GM12878 (cell line): ENCODE results near the gene NGDN. TPM values are rescaled to one million over a fixed set of nuclear protein-coding genes. Genes with fewer than 3 reads are reported as not detected.

Experiments
- ATAC-seq: fragments of 200-7000 bp; cut with Tn5 transposase; 3 replicates; pipeline ENCODE4 v1.9.1; 2020; ENCODE audit warnings: mild to moderate bottlenecking, moderate library complexity
- BruUV-seq: library from RNA; stranded (reverse); fragments of 400-500 nt; replicated peaks from 2 replicates; lab custom pipeline; 2021; lab: Mats Ljungman, UMichigan
- CTCF ChIA-PET: fragments of 300-600 bp; sonication (Branson Sonifier 250); formaldehyde crosslinking; extraction: SDS; loops from one replicate; lab custom pipeline; 2021; ENCODE audit warnings: inconsistent platforms; lab: Yijun Ruan, JAX
- POLR2A ChIA-PET: fragments of 350-600 bp; formaldehyde crosslinking; extraction: SDS; loops from one replicate; lab custom pipeline; 2021; ENCODE audit warnings: inconsistent platforms; lab: Charles Lee
- RAD21 ChIA-PET: fragments of 300-600 bp; sonication (Branson Sonifier 250); formaldehyde crosslinking; loops from one replicate; lab custom pipeline; 2023; ENCODE audit warnings: antibody characterized with exemption; ENCODE audit not compliant: unreplicated experiment; lab: Charles Lee
- SMC1A ChIA-PET: fragments of 300-600 bp; sonication (Branson Sonifier 250); formaldehyde crosslinking; loops from one replicate; lab custom pipeline; 2023; ENCODE audit not compliant: unreplicated experiment, uncharacterized antibody; lab: Charles Lee
- DNase-seq: peaks from one replicate; pipeline ENCODE4 v3.0.0-alpha.2; 2011; ENCODE audit warnings: low read depth, low spot score
- FAIRE-seq: peaks from 3 replicates; lab custom pipeline; 2011; peaks lifted over from hg19 to GRCh38; lab: Jason Lieb, UNC
- H2AFZ ChIP-seq: 2 replicates; pipeline ENCODE4 v1.6.0; 2011; ENCODE audit warnings: low read depth, low read length, control low read depth; ENCODE audit not compliant: control insufficient read depth
- H3K27ac ChIP-seq: 2 replicates; pipeline ENCODE4 v1.5.1; 2011; ENCODE audit warnings: control low read depth; ENCODE audit not compliant: control insufficient read depth, insufficient read depth
- H3K27me3 ChIP-seq, 2 experiments: replicated peaks in 1 of 2; 2 replicates each; pipeline versions ENCODE4 v1.6.0 to v1.6.1; 2011; ENCODE audit warnings: low read length in 1 of 2; ENCODE audit not compliant: control insufficient read depth in 2 of 2, insufficient read depth in 2 of 2
- H3K36me3 ChIP-seq, 2 experiments: 2 replicates each; pipeline ENCODE4 v1.5.1; 2011; ENCODE audit warnings: low read length in 1 of 2; ENCODE audit not compliant: control insufficient read depth in 2 of 2, insufficient read depth in 2 of 2
- H3K4me1 ChIP-seq: 2 replicates; pipeline ENCODE4 v1.6.1; 2011; ENCODE audit warnings: mild to moderate bottlenecking, low read length, moderate library complexity, mixed read lengths; ENCODE audit not compliant: control insufficient read depth, insufficient read depth
- H3K4me2 ChIP-seq: 2 replicates; pipeline ENCODE4 v1.6.0; 2011; ENCODE audit warnings: control low read depth; ENCODE audit not compliant: control insufficient read depth, insufficient read depth
- H3K4me3 ChIP-seq: fragments of 200-600 bp; sonication (generic); 2 replicates; pipeline ENCODE4 v1.5.1; 2016
- H3K79me2 ChIP-seq: 2 replicates; pipeline ENCODE4 v1.6.0; 2011; ENCODE audit warnings: low read length; ENCODE audit not compliant: control insufficient read depth, insufficient read depth
- H3K9ac ChIP-seq: 2 replicates; pipeline ENCODE4 v1.8.0; 2011; ENCODE audit warnings: low read length, control low read depth, mixed read lengths; ENCODE audit not compliant: control insufficient read depth, insufficient read depth
- H3K9me3 ChIP-seq: replicated peaks from 3 replicates; pipeline ENCODE4 v1.5.1; 2011; ENCODE audit warnings: mild to moderate bottlenecking, low read length; ENCODE audit not compliant: control insufficient read depth, insufficient read depth
- H4K20me1 ChIP-seq: 2 replicates; pipeline ENCODE4 v1.6.0; 2011; ENCODE audit not compliant: control insufficient read depth, insufficient read depth
- GATAD2B ChIP-seq: fragments of 450-650 bp; conservative IDR thresholded peaks from 2 replicates; pipeline ENCODE4 v1.6.1; 2017; ENCODE audit warnings: low read depth, mild to moderate bottlenecking, moderate library complexity
- HDGF ChIP-seq: fragments of 450-650 bp; IDR thresholded peaks from 2 replicates; pipeline ENCODE4 v1.6.1; 2016; ENCODE audit warnings: antibody characterized with exemption
- JUND ChIP-seq: IDR thresholded peaks from 2 replicates; pipeline ENCODE4 v1.6.1; 2012; ENCODE audit warnings: low read depth, mild to moderate bottlenecking, low read length, improper control_type of control experiment, moderate library complexity
- LARP7 ChIP-seq: fragments of 450-650 bp; IDR thresholded peaks from 2 replicates; pipeline ENCODE4 v1.6.1; 2017; ENCODE audit warnings: mild to moderate bottlenecking
- NFYA ChIP-seq: IDR thresholded peaks from 2 replicates; pipeline ENCODE4 v1.6.1; 2011; ENCODE audit warnings: low read depth, mild to moderate bottlenecking, low read length, improper control_type of control experiment, borderline replicate concordance
- PML ChIP-seq: IDR thresholded peaks from 2 replicates; pipeline ENCODE4 v1.6.1; 2012; ENCODE audit warnings: low read length, inconsistent platforms
- RFX5 ChIP-seq: IDR thresholded peaks from 2 replicates; pipeline ENCODE4 v1.6.1; 2011; ENCODE audit warnings: low read depth, low read length, improper control_type of control experiment
- RUNX3 ChIP-seq: IDR thresholded peaks from 2 replicates; pipeline ENCODE4 v1.6.1; 2012; ENCODE audit warnings: low read length, inconsistent platforms
- SIX5 ChIP-seq: IDR thresholded peaks from 2 replicates; pipeline ENCODE4 v1.6.1; 2011; ENCODE audit warnings: mild to moderate bottlenecking, low read depth, low read length, moderate library complexity; ENCODE audit not compliant: severe bottlenecking
- SMAD1 ChIP-seq: fragments of 450-650 bp; IDR thresholded peaks from 2 replicates; pipeline ENCODE4 v1.6.1; 2018; ENCODE audit warnings: mild to moderate bottlenecking, low read depth; ENCODE audit not compliant: partially characterized antibody
- SRF ChIP-seq, 2 experiments: IDR thresholded peaks; 2 replicates each; pipeline ENCODE4 v1.6.1; 2011; ENCODE audit warnings: low read depth in 2 of 2, low read length in 2 of 2, mild to moderate bottlenecking in 1 of 2, moderate library complexity in 1 of 2
- WGBS: methylation state at CpG from one replicate; pipeline ENCODE4 v1.1.6; 2016; ENCODE audit warnings: low lambda C conversion rate; ENCODE audit not compliant: insufficient replicate concordance, insufficient coverage; ENCODE audit errors: missing lambda C conversion rate; 5-methylcytosine and 5-hydroxymethylcytosine counted together
- in situ Hi-C: fragments of 300-500 bp; cut with MboI; formaldehyde crosslinking; loops from 9 replicates; pipeline ENCODE4 v1.14.3; 2018; ENCODE audit warnings: mixed read lengths
- intact Hi-C: fragments of 100-400 bp; cut with micrococcal nuclease; formaldehyde crosslinking; loops from one replicate; pipeline ENCODE4 v1.14.2; 2022; ENCODE audit not compliant: unreplicated experiment
- polyA plus RNA-seq, 11 experiments: library from polyadenylated mRNA; depleted of rRNA in 4 of 11; unstranded in 6 of 11; stranded (reverse) in 5 of 11; fragments of >200 nt; fragmentation: Nextera tagmentation in 4 of 11; fragmentation: Illumina TruSeq in 1 of 11; extraction: Ambion mirVana in 4 of 11; extraction: Trizol in 1 of 11; gene quantifications; 1 replicate in 1 of 11; 2 replicates in 10 of 11; pipeline versions ENCODE4 v1.2.1 to v1.2.3, GENCODE V29; 2011 to 2016; ENCODE audit warnings: inconsistent platforms in 2 of 11, missing spikeins in 2 of 11, low read depth in 1 of 11
- total RNA-seq, 4 experiments: library from RNA; depleted of rRNA in 3 of 4; stranded (reverse); fragments of >200 nt in 3 of 4; fragmentation: Illumina TruSeq in 1 of 4; extraction: Trizol in 1 of 4; gene quantifications; 2 replicates each; pipeline versions ENCODE4 v1.2.1 to v1.2.3, GENCODE V29; 2013 to 2021
- TF ChIP-seq, protein P1 (sequence below): fragments of 450-650 bp; IDR thresholded peaks from 2 replicates; pipeline ENCODE4 v1.6.1; 2018; ENCODE audit warnings: mild to moderate bottlenecking, low read depth, moderate library complexity; ENCODE audit not compliant: partially characterized antibody
- TF ChIP-seq, protein P2 (sequence below): IDR thresholded peaks from 2 replicates; pipeline ENCODE4 v1.6.1; 2011; ENCODE audit warnings: borderline replicate concordance, low read depth, mild to moderate bottlenecking, moderate library complexity, mixed read lengths, low read length; ENCODE audit not compliant: insufficient read depth; ENCODE audit errors: extremely low read length
- TF ChIP-seq, protein P3 (sequence below): IDR thresholded peaks from 2 replicates; pipeline ENCODE4 v1.6.1; 2012; ENCODE audit warnings: improper control_type of control experiment, low read depth, low read length; ENCODE audit not compliant: insufficient replicate concordance
- TF ChIP-seq, protein P4 (sequence below): fragments of 150-350 bp; IDR thresholded peaks from 2 replicates; pipeline ENCODE4 v1.6.1; 2014; ENCODE audit warnings: mild to moderate bottlenecking, low read depth, low read length

Gene NGDN
- total and polyA plus RNA-seq, 10 of the 15 experiments (the other 5 are each of a cell fraction or from before 2014, with no cell fraction given) = 40.4 to 163 (median 71.4) TPM

DNA sequence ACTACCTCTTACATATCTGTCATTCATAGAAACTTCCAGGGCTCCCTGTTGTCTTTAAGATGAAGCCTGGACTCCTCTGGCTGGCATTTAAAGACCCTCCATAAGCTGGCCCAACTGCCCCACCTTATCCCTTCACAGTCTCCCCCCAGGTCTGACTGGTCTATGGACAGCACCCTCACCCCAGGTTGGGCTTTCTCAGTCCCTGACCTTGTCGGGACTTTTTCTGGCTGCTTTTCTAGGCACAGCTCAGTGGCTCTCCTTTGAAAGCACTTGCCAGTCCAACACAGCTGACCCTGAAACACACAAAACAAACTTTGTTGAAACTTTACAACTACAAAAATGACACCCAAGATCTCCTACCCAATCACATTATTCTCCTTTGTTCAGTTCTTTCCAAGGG, 20.2 kb upstream of the NGDN start:
- Histone ChIP-seq H3K36me3 (no peaks in the 10 kb centered on the region), H3K9me3 (no peaks in the 10 kb centered on the region; the same call in 2 of the 3 replicates), H2AFZ (no peak overlapping the region), H3K79me2 (no peaks in the 10 kb centered on the region), H3K4me2 (no peak overlapping the region), H3K27me3 (no peaks in the 10 kb centered on the region; a peak in 1 of 4 replicates), H3K9ac (no peak overlapping the region), H4K20me1 (no peaks in the 10 kb centered on the region), H3K4me3 (no peak overlapping the region), H3K27ac (no peak overlapping the region), H3K4me1 (peaks cover 26% of the 10 kb centered on the region)
- SMC1A ChIA-PET = no interaction called here
- CTCF ChIA-PET = no interaction called here
- FAIRE-seq (no peak), ATAC-seq (no peak), DNase-seq (no peak)
- POLR2A ChIA-PET = no interaction called here
- 93% methylated on average over 1 of the region's 1 CpG for WGBS
- RAD21 ChIA-PET = no interaction called here
- in situ Hi-C loops = no loop called here
- intact Hi-C loops = no loop called here
- BruUV-seq = no TSS peak
- TF ChIP-seq RFX5 (no peak), SMAD1 (no peak), LARP7 (no peak), SIX5 (no peak), PML (no peak), GATAD2B (no peak), NFYA (no peak), RUNX3 (no peak), JUND (no peak), SRF (IDR thresholded peaks at IDR 0.05; ENCODE audit: low read depth in 2 of 2, low read length in 2 of 2) (no peak), HDGF (no peak)
- TF ChIP-seq, protein P1, sequence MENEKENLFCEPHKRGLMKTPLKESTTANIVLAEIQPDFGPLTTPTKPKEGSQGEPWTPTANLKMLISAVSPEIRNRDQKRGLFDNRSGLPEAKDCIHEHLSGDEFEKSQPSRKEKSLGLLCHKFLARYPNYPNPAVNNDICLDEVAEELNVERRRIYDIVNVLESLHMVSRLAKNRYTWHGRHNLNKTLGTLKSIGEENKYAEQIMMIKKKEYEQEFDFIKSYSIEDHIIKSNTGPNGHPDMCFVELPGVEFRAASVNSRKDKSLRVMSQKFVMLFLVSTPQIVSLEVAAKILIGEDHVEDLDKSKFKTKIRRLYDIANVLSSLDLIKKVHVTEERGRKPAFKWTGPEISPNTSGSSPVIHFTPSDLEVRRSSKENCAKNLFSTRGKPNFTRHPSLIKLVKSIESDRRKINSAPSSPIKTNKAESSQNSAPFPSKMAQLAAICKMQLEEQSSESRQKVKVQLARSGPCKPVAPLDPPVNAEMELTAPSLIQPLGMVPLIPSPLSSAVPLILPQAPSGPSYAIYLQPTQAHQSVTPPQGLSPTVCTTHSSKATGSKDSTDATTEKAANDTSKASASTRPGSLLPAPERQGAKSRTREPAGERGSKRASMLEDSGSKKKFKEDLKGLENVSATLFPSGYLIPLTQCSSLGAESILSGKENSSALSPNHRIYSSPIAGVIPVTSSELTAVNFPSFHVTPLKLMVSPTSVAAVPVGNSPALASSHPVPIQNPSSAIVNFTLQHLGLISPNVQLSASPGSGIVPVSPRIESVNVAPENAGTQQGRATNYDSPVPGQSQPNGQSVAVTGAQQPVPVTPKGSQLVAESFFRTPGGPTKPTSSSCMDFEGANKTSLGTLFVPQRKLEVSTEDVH = no peak
- TF ChIP-seq, protein P2, sequence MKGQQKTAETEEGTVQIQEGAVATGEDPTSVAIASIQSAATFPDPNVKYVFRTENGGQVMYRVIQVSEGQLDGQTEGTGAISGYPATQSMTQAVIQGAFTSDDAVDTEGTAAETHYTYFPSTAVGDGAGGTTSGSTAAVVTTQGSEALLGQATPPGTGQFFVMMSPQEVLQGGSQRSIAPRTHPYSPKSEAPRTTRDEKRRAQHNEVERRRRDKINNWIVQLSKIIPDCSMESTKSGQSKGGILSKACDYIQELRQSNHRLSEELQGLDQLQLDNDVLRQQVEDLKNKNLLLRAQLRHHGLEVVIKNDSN = no peak
- TF ChIP-seq, protein P3, sequence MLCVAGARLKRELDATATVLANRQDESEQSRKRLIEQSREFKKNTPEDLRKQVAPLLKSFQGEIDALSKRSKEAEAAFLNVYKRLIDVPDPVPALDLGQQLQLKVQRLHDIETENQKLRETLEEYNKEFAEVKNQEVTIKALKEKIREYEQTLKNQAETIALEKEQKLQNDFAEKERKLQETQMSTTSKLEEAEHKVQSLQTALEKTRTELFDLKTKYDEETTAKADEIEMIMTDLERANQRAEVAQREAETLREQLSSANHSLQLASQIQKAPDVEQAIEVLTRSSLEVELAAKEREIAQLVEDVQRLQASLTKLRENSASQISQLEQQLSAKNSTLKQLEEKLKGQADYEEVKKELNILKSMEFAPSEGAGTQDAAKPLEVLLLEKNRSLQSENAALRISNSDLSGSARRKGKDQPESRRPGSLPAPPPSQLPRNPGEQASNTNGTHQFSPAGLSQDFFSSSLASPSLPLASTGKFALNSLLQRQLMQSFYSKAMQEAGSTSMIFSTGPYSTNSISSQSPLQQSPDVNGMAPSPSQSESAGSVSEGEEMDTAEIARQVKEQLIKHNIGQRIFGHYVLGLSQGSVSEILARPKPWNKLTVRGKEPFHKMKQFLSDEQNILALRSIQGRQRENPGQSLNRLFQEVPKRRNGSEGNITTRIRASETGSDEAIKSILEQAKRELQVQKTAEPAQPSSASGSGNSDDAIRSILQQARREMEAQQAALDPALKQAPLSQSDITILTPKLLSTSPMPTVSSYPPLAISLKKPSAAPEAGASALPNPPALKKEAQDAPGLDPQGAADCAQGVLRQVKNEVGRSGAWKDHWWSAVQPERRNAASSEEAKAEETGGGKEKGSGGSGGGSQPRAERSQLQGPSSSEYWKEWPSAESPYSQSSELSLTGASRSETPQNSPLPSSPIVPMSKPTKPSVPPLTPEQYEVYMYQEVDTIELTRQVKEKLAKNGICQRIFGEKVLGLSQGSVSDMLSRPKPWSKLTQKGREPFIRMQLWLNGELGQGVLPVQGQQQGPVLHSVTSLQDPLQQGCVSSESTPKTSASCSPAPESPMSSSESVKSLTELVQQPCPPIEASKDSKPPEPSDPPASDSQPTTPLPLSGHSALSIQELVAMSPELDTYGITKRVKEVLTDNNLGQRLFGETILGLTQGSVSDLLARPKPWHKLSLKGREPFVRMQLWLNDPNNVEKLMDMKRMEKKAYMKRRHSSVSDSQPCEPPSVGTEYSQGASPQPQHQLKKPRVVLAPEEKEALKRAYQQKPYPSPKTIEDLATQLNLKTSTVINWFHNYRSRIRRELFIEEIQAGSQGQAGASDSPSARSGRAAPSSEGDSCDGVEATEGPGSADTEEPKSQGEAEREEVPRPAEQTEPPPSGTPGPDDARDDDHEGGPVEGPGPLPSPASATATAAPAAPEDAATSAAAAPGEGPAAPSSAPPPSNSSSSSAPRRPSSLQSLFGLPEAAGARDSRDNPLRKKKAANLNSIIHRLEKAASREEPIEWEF = no peak
- TF ChIP-seq, protein P4, sequence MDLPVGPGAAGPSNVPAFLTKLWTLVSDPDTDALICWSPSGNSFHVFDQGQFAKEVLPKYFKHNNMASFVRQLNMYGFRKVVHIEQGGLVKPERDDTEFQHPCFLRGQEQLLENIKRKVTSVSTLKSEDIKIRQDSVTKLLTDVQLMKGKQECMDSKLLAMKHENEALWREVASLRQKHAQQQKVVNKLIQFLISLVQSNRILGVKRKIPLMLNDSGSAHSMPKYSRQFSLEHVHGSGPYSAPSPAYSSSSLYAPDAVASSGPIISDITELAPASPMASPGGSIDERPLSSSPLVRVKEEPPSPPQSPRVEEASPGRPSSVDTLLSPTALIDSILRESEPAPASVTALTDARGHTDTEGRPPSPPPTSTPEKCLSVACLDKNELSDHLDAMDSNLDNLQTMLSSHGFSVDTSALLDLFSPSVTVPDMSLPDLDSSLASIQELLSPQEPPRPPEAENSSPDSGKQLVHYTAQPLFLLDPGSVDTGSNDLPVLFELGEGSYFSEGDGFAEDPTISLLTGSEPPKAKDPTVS = no peak
